ENCODE data around the gene SMIM21.

The SMIM21 gene

DNA sequence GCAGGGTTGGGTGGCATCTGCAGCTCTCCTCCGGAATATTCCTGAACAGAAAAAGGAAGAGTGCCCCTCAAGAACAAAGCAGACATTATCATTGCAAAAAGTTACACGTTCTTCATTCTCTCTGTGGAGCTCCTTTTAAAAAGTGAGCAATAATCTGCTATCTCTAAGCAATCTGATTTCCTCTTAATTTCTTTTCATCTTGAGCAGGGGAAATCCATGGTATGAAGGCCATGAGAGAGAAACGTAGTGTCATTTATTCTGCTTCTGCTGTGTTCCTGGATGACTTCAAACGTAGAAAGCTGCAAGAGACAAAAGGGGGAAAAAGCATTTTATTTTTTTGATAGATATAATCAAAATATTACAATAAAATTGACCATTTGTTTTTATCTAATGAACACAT is 16.9 kb downstream of the SMIM21 start:
- ChIA-PET POLR2A (no interaction called here), CTCF (interaction anchor here (1.2 kb wide), 1 partner anchor 9 kb away, joined by 3 read pairs; no protein-coding TSS in a partner anchor)
- DNase-seq (ENCODE audit: extremely low spot score) = no peak
- TF ChIP-seq, protein P1, sequence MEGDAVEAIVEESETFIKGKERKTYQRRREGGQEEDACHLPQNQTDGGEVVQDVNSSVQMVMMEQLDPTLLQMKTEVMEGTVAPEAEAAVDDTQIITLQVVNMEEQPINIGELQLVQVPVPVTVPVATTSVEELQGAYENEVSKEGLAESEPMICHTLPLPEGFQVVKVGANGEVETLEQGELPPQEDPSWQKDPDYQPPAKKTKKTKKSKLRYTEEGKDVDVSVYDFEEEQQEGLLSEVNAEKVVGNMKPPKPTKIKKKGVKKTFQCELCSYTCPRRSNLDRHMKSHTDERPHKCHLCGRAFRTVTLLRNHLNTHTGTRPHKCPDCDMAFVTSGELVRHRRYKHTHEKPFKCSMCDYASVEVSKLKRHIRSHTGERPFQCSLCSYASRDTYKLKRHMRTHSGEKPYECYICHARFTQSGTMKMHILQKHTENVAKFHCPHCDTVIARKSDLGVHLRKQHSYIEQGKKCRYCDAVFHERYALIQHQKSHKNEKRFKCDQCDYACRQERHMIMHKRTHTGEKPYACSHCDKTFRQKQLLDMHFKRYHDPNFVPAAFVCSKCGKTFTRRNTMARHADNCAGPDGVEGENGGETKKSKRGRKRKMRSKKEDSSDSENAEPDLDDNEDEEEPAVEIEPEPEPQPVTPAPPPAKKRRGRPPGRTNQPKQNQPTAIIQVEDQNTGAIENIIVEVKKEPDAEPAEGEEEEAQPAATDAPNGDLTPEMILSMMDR (IDR thresholded peaks at IDR 0.05; ENCODE audit: control extremely low read depth, extremely low read depth, low read depth, missing control alignments) = no peak

DNA sequence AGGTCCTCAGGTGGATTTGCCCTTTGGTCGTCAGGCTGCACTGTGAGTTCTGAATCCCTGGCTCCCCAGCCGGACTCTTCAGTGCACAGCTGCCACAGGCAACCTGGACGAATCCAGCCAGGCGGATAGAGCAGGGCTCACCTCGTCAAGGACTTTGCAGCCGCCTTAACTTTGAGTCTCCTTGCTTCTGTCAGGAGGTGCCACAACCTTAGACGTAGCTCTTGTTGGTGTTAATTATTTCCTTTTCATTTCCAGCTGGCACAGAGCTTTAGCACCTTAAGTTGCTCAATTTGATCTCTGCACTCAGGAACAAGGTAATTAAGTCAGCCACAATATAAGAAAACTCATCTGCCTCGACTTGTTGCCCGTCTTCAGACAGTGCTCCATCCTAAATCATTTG is 17.7 kb downstream of the SMIM21 start:
- ChIA-PET CTCF (no interaction called here), POLR2A (no interaction called here)
- DNase-seq (ENCODE audit: extremely low spot score) = no peak
- TF ChIP-seq, protein P1 (IDR thresholded peaks at IDR 0.05; ENCODE audit: control extremely low read depth, extremely low read depth, low read depth, missing control alignments) = no peak

DNA sequence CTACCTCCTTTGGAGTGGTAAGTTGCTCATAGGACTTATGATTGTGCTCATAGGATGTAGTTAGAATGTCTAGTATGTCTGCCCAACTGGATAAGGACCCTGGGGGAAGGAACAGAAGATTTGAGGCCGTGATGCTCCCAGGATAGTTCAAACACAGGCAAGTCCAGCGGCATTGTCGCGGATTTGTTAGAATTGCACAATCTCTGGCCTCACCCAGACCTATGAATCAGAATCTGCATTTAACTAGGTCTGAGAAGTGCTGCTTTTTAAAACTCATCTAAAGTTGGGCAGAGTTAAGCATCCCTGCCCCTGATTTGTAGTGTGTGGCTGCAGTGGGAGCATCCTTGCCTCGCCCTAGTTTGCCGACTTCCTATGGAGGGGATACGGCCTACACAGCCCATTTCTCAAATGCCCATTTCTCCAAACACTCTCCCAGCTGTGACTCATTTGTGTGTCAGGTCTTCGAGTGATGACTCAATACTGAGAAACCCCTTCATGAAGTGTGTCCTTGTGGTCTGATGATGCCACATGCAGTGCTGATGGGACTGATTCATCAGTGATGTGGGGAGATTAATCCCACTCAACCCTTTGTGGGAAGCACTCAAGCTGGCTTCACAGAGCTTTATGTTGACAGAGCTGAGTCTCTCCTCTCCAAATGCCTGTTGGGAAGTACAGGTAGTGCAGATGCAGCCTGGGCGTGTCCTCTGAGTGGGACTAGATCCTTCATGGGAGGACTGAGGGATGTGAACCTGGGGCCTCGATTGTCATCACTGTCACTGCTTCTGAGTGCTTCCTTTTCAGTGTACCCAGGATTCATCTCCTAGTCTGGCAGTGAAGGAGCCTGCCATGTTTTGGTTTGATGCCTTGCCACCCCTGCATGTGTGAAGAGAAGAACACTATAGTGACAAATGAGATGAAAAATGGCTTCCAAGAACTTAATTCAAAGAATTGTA is 18.7 kb downstream of the SMIM21 start:
- TF ChIP-seq, protein P1 (IDR thresholded peaks at IDR 0.05; ENCODE audit: control extremely low read depth, extremely low read depth, low read depth, missing control alignments) = no peak
- no peak for DNase-seq (ENCODE audit: extremely low spot score)
- ChIA-PET CTCF (no interaction called here), POLR2A (no interaction called here)

DNA sequence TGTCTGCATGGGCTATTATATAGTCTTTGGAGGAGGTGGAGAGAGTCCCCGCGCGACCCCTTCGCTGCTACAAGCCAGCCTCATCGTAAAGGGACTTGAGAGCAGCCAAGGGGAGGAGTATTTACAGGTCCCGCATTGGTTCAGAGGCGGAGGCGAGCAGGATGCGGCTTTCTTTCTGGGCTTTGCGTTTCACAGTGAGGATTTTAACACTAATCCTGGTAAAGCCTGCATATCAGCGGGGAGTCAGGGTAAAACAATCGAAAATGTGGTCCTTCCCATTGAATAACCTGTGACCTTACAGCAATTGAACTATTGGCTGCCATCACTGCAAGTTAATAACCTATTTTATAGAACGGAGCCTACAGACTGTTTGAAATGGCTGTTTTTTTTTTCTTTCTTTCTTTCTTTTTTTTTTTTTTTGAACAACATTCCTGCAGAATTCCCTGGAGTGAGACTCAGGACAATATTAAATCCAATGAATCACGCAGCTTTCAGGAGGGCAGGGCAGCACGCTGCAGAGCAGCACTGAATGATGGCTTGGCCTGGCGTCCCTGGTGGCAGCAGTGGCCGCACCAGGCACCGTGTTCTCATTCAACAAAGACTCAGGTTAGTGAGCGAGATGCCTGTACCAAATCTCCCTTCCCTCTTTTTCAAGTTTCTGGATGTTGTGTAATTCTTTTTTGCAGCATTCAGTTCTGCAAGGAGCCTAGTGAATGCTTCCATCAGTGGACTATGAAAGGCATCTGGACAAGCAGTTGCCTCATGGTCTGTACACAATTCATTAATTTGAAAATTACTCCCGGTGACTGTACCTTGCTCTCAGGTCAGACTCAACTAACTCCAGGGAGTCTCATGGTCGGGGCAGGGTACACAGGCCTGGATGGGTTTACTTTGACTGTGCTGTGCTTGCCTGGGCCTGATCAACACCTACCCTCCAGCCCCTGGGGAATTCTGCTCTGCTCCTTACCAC is 19.8 kb downstream of the SMIM21 start:
- ChIA-PET CTCF (no interaction called here), POLR2A (no interaction called here)
- DNase-seq (ENCODE audit: extremely low spot score) = no peak
- TF ChIP-seq, protein P1 (IDR thresholded peaks at IDR 0.05; ENCODE audit: control extremely low read depth, extremely low read depth, low read depth, missing control alignments) = no peak

DNA sequence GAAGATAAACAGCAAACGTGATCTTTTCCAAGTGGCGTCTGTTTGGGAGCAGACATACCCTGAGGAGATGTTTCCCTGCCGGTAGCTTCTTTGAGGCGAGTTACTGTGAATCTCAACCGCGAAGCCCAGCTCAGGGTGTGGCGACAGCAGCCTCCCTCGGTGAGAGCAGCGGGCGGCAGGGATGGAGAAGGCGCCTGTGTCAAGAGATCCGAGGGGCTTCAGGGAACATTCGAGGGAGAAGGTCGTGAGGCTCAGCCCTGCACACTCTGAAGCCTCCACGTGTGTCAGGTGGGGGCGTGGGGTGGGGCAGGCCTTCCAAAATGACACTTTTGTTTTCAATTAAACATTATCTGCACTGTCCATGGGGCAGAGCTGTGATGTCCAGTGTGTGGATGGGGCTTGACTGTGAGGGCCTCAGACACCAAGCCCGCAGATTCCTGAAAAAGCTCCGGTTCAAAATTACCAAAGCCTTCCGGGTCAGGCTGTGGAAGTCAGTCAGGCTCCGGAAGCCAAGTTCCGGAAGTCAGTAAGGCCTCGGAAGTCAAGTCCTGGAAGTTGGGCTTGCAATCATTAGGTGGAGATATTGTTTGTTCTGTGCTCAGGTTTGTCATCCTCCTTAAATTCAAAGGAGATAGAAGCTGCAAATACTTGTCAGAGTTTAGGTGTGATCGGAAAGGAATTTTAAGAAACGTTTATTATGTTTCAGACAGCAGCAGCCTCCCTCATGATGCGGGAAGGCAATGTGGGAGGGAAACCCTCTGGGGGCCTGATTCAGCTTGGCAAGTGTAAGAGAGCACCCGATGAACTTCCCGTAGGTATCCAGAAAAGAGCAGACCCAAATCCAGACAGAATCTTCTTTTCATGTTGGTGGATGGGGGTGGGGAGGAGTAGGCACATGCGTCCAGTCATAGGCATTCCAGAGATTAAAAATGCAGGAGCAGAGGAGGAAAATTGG is 20.7 kb downstream of the SMIM21 start:
- DNase-seq (ENCODE audit: extremely low spot score) = no peak
- ChIA-PET POLR2A (no interaction called here), CTCF (no interaction called here)
- TF ChIP-seq, protein P1 (IDR thresholded peaks at IDR 0.05; ENCODE audit: control extremely low read depth, extremely low read depth, low read depth, missing control alignments) = no peak

All from GM10248 (cell line).